Astrocyte (in vitro differentiated cells and primary cell): ENCODE results near the gene NMRK1. TPM values are rescaled to one million over a fixed set of nuclear protein-coding genes. Genes with fewer than 3 reads are reported as not detected.

Source experiments
- DNase-seq: peaks from one replicate; pipeline ENCODE4 v3.0.0-alpha.2; 2010; ENCODE audit warnings: low read depth
- FAIRE-seq: peaks from 2 replicates; lab custom pipeline; 2011; peaks lifted over from hg19 to GRCh38; lab: Jason Lieb, UNC
- H2AFZ ChIP-seq: 2 replicates; pipeline ENCODE4 v1.6.0; 2012; ENCODE audit warnings: low read depth, low read length, inconsistent platforms
- H3K27ac ChIP-seq: 2 replicates; pipeline ENCODE4 v1.5.1; 2011; ENCODE audit warnings: low read depth, low read length, inconsistent platforms
- H3K27me3 ChIP-seq: 2 replicates; pipeline ENCODE4 v1.6.0; 2011; ENCODE audit warnings: low read length, inconsistent platforms; ENCODE audit not compliant: insufficient read depth
- H3K36me3 ChIP-seq: 2 replicates; pipeline ENCODE4 v1.5.1; 2011; ENCODE audit warnings: low read length, inconsistent platforms; ENCODE audit not compliant: insufficient read depth
- H3K4me1 ChIP-seq: 2 replicates; pipeline ENCODE4 v1.5.1; 2011; ENCODE audit warnings: low read length, inconsistent platforms; ENCODE audit not compliant: insufficient read depth
- H3K4me2 ChIP-seq: 2 replicates; pipeline ENCODE4 v1.6.0; 2012; ENCODE audit warnings: low read length, inconsistent platforms
- H3K4me3 ChIP-seq: 2 replicates; pipeline ENCODE4 v1.5.1; 2011; ENCODE audit warnings: low read depth, mild to moderate bottlenecking, low read length, inconsistent platforms; ENCODE audit not compliant: insufficient read depth
- H3K79me2 ChIP-seq: 2 replicates; pipeline ENCODE4 v1.6.0; 2012; ENCODE audit warnings: mild to moderate bottlenecking, low read length, inconsistent platforms; ENCODE audit not compliant: insufficient read depth
- H3K9ac ChIP-seq: 2 replicates; pipeline ENCODE4 v1.6.0; 2012; ENCODE audit warnings: mild to moderate bottlenecking, low read length, inconsistent platforms
- H3K9me3 ChIP-seq: 2 replicates; pipeline ENCODE4 v1.5.1; 2012; ENCODE audit warnings: low read depth, mild to moderate bottlenecking, low read length, inconsistent platforms; ENCODE audit not compliant: insufficient read depth
- H4K20me1 ChIP-seq: 2 replicates; pipeline ENCODE4 v1.6.0; 2012; ENCODE audit warnings: low read length, inconsistent platforms; ENCODE audit not compliant: insufficient read depth
- H3K27ac Mint-ChIP-seq: one replicate; pipeline ENCODE4 v1.8.0; 2021; ENCODE audit warnings: mild to moderate bottlenecking, mixed read lengths; ENCODE audit not compliant: unreplicated experiment
- H3K27me3 Mint-ChIP-seq: one replicate; pipeline ENCODE4 v1.8.0; 2021; ENCODE audit warnings: low read depth, mixed read lengths; ENCODE audit not compliant: unreplicated experiment
- H3K36me3 Mint-ChIP-seq: one replicate; pipeline ENCODE4 v1.8.0; 2021; ENCODE audit warnings: low read depth, mixed read lengths; ENCODE audit not compliant: unreplicated experiment
- H3K4me1 Mint-ChIP-seq: one replicate; pipeline ENCODE4 v1.8.0; 2021; ENCODE audit warnings: low read depth, mixed read lengths; ENCODE audit not compliant: unreplicated experiment
- H3K4me3 Mint-ChIP-seq: one replicate; pipeline ENCODE4 v1.8.0; 2021; ENCODE audit warnings: mild to moderate bottlenecking, moderate library complexity, mixed read lengths; ENCODE audit not compliant: unreplicated experiment
- H3K9me3 Mint-ChIP-seq: one replicate; pipeline ENCODE4 v1.8.0; 2021; ENCODE audit warnings: mild to moderate bottlenecking, mixed read lengths; ENCODE audit not compliant: unreplicated experiment
- EZH2 ChIP-seq: IDR thresholded peaks from 2 replicates; pipeline ENCODE4 v1.6.1; 2012; ENCODE audit warnings: mild to moderate bottlenecking, low read length, inconsistent platforms; ENCODE audit not compliant: insufficient read depth
- total RNA-seq: library from RNA; stranded (reverse); gene quantifications from 2 replicates; pipeline ENCODE4 v1.2.1, GENCODE V29; 2021
- TF ChIP-seq, protein P1 (sequence below): IDR thresholded peaks from 2 replicates; pipeline ENCODE4 v1.5.1; 2011; ENCODE audit warnings: low read depth, mild to moderate bottlenecking, inconsistent platforms, low read length, moderate library complexity; ENCODE audit not compliant: insufficient read depth

NMRK1 gene
- total RNA-seq, 1 donor from 2014 or later = 15.2 TPM

DNA sequence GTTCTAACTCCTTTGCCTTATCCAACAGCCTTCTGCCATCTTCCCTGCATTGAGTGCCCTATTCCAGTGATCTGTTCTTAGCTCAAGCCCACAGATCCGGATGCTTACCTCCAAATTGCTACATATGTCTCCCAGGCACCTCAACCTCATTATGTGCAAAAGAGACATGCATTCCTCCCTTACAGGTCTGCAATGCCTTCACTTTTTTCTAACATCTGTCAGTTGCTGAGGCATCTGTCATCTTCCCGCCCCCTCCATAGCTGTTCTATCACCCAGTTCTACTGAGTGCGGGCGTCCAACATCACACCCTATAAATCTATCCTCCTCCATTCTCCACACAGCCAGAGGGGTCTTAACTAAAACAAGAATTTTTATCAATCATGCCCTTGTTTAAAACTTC is 20.1 kb downstream of the NMRK1 start:
- H3K36me3 ChIP-seq = no peaks in the 10 kb centered on the region
- no peaks in the 10 kb centered on the region for H4K20me1 ChIP-seq
- H3K27ac ChIP-seq = no peak overlapping the region
- no peaks in the 10 kb centered on the region for H3K79me2 ChIP-seq
- no peaks in the 10 kb centered on the region for H3K9me3 Mint-ChIP-seq
- no peak overlapping the region for H3K4me3 ChIP-seq
- DNase-seq (no peak), FAIRE-seq (no peak)
- no peaks in the 10 kb centered on the region for H3K27me3 Mint-ChIP-seq
- no peaks in the 10 kb centered on the region for H3K27me3 ChIP-seq
- H3K27ac Mint-ChIP-seq = no peak overlapping the region
- no peak overlapping the region for H3K4me3 Mint-ChIP-seq
- peaks cover 9% of the 10 kb centered on the region for H3K4me1 Mint-ChIP-seq
- no peak overlapping the region for H3K4me2 ChIP-seq
- H2AFZ ChIP-seq = no peak overlapping the region
- peaks cover 10% of the 10 kb centered on the region for H3K36me3 Mint-ChIP-seq
- H3K9me3 ChIP-seq = no peaks in the 10 kb centered on the region
- TF ChIP-seq, protein P1, sequence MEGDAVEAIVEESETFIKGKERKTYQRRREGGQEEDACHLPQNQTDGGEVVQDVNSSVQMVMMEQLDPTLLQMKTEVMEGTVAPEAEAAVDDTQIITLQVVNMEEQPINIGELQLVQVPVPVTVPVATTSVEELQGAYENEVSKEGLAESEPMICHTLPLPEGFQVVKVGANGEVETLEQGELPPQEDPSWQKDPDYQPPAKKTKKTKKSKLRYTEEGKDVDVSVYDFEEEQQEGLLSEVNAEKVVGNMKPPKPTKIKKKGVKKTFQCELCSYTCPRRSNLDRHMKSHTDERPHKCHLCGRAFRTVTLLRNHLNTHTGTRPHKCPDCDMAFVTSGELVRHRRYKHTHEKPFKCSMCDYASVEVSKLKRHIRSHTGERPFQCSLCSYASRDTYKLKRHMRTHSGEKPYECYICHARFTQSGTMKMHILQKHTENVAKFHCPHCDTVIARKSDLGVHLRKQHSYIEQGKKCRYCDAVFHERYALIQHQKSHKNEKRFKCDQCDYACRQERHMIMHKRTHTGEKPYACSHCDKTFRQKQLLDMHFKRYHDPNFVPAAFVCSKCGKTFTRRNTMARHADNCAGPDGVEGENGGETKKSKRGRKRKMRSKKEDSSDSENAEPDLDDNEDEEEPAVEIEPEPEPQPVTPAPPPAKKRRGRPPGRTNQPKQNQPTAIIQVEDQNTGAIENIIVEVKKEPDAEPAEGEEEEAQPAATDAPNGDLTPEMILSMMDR = no peak
- no peak for TF ChIP-seq EZH2
- H3K9ac ChIP-seq = no peak overlapping the region
- H3K4me1 ChIP-seq = peaks cover 23% of the 10 kb centered on the region

DNA sequence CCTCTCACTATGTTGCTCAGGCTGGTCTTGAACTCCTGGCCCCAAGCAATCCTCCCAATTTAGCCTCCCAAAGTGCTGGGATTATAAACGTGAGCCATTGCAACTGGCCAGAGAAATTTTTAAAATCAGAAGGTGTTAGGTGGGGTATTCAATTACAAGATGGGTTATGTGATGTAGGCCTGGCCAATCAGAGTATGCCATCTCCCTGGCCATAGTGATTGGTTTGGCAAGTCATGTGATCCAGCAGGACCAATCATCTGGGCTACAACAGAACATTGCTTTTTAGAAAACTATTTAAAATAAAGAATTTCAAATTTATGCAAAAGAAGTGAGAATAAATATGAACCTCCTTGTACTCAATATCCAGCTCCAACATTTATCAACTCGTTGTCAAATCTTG is 22.4 kb downstream of the NMRK1 start:
- H3K9ac ChIP-seq = no peak overlapping the region
- Mint-ChIP-seq H3K9me3 (no peaks in the 10 kb centered on the region), H3K4me1 (peaks cover 9% of the 10 kb centered on the region)

More for the DNA sequence above, 22.4 kb downstream of the NMRK1 start:
- no peaks in the 10 kb centered on the region for H3K27me3 Mint-ChIP-seq
- Histone ChIP-seq H3K4me3 (no peak overlapping the region), H3K27ac (no peak overlapping the region), H3K27me3 (no peaks in the 10 kb centered on the region), H2AFZ (no peak overlapping the region), H3K79me2 (no peaks in the 10 kb centered on the region), H3K9me3 (no peaks in the 10 kb centered on the region), H3K36me3 (no peaks in the 10 kb centered on the region), H3K4me2 (no peak overlapping the region), H4K20me1 (no peaks in the 10 kb centered on the region), H3K4me1 (peaks cover 17% of the 10 kb centered on the region)
- DNase-seq (no peak), FAIRE-seq (no peak)
- TF ChIP-seq EZH2 = no peak
- TF ChIP-seq, protein P1 = no peak
- H3K27ac Mint-ChIP-seq = no peak overlapping the region
- H3K4me3 Mint-ChIP-seq = no peak overlapping the region
- H3K36me3 Mint-ChIP-seq = peaks cover 6% of the 10 kb centered on the region
